HG03108 (cell line): Measurements from ENCODE around the gene GRXCR2.
A peak's percentile ranks its signal among the peaks of the same experiment; 100 is the strongest.
"Not testable (repeated sequence)": the region's sequence is repeated elsewhere in the genome, so short reads cannot be mapped to it uniquely, and the experiment has no call there.

ENCODE experiments used
- ATAC-seq: cut with Tn5 transposase; IDR thresholded peaks from one replicate; pipeline ENCODE4 v1.9.1; 2021; ENCODE audit warnings: moderate library complexity; ENCODE audit not compliant: unreplicated experiment

Gene GRXCR2

GRCh38 chr5:145838276-145838675 lies 34.5 kb downstream of the GRXCR2 start:
- no peak for ATAC-seq

GRCh38 chr5:145836241-145836640 lies 36.6 kb downstream of the GRXCR2 start:
- not testable (repeated sequence) for ATAC-seq

- ATAC-seq: no peak
Measured at GRCh38 chr5:145835848-145836239, 37.0 kb downstream of the GRXCR2 start.

- peak; percentile 82 for ATAC-seq
Measured at GRCh38 chr5:145834917-145835847, 37.6 kb downstream of the GRXCR2 start, which contains the start of gene PRELID2. TSS of gene PRELID2 (minus strand) at chr5:145835342. CDS start at chr5:145835251, 91 bp downstream.

GRCh38 chr5:145834554-145834916 lies 38.3 kb downstream of the GRXCR2 start:
- no peak for ATAC-seq

- ATAC-seq: no peak
Measured at GRCh38 chr5:145833631-145834200, 39.1 kb downstream of the GRXCR2 start.

- no peak for ATAC-seq
Measured at GRCh38 chr5:145830594-145830993, 42.2 kb downstream of the GRXCR2 start.

GRCh38 chr5:145829708-145830361 lies 43.0 kb downstream of the GRXCR2 start:
- ATAC-seq: no peak

GRCh38 chr5:145826895-145827674 lies 45.7 kb downstream of the GRXCR2 start:
- ATAC-seq: no peak

- ATAC-seq: no peak
Measured at GRCh38 chr5:145825751-145826180, 47.0 kb downstream of the GRXCR2 start.

- no peak for ATAC-seq
Measured at GRCh38 chr5:145824040-145824439, 48.8 kb downstream of the GRXCR2 start.

GRCh38 chr5:145818604-145819003 lies 54.2 kb downstream of the GRXCR2 start:
- no peak for ATAC-seq

- no peak for ATAC-seq
Measured at GRCh38 chr5:145812877-145813276, 59.9 kb downstream of the GRXCR2 start.

GRCh38 chr5:145811834-145812625 lies 60.8 kb downstream of the GRXCR2 start:
- ATAC-seq: no peak
